B cell (primary cell): ENCODE measurements around the gene CCDC187.

Experiments
- EZH2 ChIP-seq: IDR thresholded peaks from 2 replicates; pipeline ENCODE4 v1.6.1; 2012; ENCODE audit warnings: borderline replicate concordance, low read depth, mild to moderate bottlenecking, moderate library complexity, low read length; ENCODE audit not compliant: insufficient read depth, poor library complexity, severe bottlenecking
- TF ChIP-seq, protein P1 (sequence below): fragments of 200-600 bp; IDR thresholded peaks from one replicate; pipeline ENCODE4 v1.8.0; 2022; ENCODE audit warnings: antibody characterized with exemption, mild to moderate bottlenecking

DNA sequence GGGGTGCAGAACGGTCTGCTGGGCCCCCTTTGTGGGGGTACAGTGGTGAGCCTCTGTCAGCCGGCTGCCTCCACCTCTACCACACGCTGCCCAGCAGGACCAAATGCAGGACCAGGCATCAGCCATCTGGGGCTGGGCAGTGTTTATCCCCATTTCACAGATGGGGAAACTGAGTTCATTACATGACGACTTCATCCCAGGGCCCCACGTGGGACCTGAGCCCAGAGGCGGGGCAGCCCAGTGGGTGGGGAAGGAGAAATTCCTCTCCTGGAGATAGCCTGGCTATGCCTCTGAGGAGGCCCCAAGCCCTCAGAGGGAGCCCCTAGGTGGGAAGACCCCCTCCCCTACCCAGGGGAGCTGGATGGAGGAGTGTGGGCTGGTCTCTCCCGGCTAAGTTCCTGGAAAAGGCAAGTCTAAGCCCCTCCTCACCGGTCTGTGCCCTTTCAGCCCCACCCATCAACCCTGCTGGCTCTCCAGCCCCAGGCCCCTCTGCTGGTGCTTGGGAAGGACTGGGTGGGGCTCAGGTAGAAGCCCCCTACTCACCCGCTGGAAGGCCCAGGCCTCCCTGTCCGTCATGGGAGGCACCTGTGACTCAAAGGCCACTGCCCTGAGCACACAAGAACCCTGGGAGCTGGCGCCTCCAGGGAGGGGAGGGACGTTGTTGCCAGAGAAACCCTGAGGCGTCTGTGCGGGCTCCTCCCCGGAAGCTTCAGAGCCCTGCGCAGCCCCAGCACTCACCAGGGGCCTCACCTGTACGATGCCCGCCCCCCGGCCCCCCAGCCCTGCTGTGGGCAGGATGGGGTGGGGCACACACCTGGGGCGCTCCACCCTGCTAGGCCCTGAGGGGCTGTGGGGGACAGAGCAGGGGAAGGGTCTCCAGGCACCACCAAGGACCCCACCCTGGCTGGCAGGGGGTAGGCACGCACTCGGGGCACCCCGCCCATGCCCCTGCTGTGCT, 7.4 kb upstream of the CCDC187 start:
- TF ChIP-seq, protein P1, sequence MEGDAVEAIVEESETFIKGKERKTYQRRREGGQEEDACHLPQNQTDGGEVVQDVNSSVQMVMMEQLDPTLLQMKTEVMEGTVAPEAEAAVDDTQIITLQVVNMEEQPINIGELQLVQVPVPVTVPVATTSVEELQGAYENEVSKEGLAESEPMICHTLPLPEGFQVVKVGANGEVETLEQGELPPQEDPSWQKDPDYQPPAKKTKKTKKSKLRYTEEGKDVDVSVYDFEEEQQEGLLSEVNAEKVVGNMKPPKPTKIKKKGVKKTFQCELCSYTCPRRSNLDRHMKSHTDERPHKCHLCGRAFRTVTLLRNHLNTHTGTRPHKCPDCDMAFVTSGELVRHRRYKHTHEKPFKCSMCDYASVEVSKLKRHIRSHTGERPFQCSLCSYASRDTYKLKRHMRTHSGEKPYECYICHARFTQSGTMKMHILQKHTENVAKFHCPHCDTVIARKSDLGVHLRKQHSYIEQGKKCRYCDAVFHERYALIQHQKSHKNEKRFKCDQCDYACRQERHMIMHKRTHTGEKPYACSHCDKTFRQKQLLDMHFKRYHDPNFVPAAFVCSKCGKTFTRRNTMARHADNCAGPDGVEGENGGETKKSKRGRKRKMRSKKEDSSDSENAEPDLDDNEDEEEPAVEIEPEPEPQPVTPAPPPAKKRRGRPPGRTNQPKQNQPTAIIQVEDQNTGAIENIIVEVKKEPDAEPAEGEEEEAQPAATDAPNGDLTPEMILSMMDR: no peak
- TF ChIP-seq EZH2: no peak
